Astrocyte (in vitro differentiated cells and primary cell): ENCODE measurements around the gene GJA4. TPM values are rescaled to one million over a fixed set of nuclear protein-coding genes. Genes with fewer than 3 reads are reported as not detected.

ENCODE experiments used
- DNase-seq: peaks from one replicate; pipeline ENCODE4 v3.0.0-alpha.2; 2010; ENCODE audit warnings: low read depth
- FAIRE-seq: peaks from 2 replicates; lab custom pipeline; 2011; peaks lifted over from hg19 to GRCh38; lab: Jason Lieb, UNC
- H2AFZ ChIP-seq: 2 replicates; pipeline ENCODE4 v1.6.0; 2012; ENCODE audit warnings: low read depth, low read length, inconsistent platforms
- H3K27ac ChIP-seq: 2 replicates; pipeline ENCODE4 v1.5.1; 2011; ENCODE audit warnings: low read depth, low read length, inconsistent platforms
- H3K27me3 ChIP-seq: 2 replicates; pipeline ENCODE4 v1.6.0; 2011; ENCODE audit warnings: low read length, inconsistent platforms; ENCODE audit not compliant: insufficient read depth
- H3K36me3 ChIP-seq: 2 replicates; pipeline ENCODE4 v1.5.1; 2011; ENCODE audit warnings: low read length, inconsistent platforms; ENCODE audit not compliant: insufficient read depth
- H3K4me1 ChIP-seq: 2 replicates; pipeline ENCODE4 v1.5.1; 2011; ENCODE audit warnings: low read length, inconsistent platforms; ENCODE audit not compliant: insufficient read depth
- H3K4me2 ChIP-seq: 2 replicates; pipeline ENCODE4 v1.6.0; 2012; ENCODE audit warnings: low read length, inconsistent platforms
- H3K4me3 ChIP-seq: 2 replicates; pipeline ENCODE4 v1.5.1; 2011; ENCODE audit warnings: low read depth, mild to moderate bottlenecking, low read length, inconsistent platforms; ENCODE audit not compliant: insufficient read depth
- H3K79me2 ChIP-seq: 2 replicates; pipeline ENCODE4 v1.6.0; 2012; ENCODE audit warnings: mild to moderate bottlenecking, low read length, inconsistent platforms; ENCODE audit not compliant: insufficient read depth
- H3K9ac ChIP-seq: 2 replicates; pipeline ENCODE4 v1.6.0; 2012; ENCODE audit warnings: mild to moderate bottlenecking, low read length, inconsistent platforms
- H3K9me3 ChIP-seq: 2 replicates; pipeline ENCODE4 v1.5.1; 2012; ENCODE audit warnings: low read depth, mild to moderate bottlenecking, low read length, inconsistent platforms; ENCODE audit not compliant: insufficient read depth
- H4K20me1 ChIP-seq: 2 replicates; pipeline ENCODE4 v1.6.0; 2012; ENCODE audit warnings: low read length, inconsistent platforms; ENCODE audit not compliant: insufficient read depth
- H3K27ac Mint-ChIP-seq: one replicate; pipeline ENCODE4 v1.8.0; 2021; ENCODE audit warnings: mild to moderate bottlenecking, mixed read lengths; ENCODE audit not compliant: unreplicated experiment
- H3K27me3 Mint-ChIP-seq: one replicate; pipeline ENCODE4 v1.8.0; 2021; ENCODE audit warnings: low read depth, mixed read lengths; ENCODE audit not compliant: unreplicated experiment
- H3K36me3 Mint-ChIP-seq: one replicate; pipeline ENCODE4 v1.8.0; 2021; ENCODE audit warnings: low read depth, mixed read lengths; ENCODE audit not compliant: unreplicated experiment
- H3K4me1 Mint-ChIP-seq: one replicate; pipeline ENCODE4 v1.8.0; 2021; ENCODE audit warnings: low read depth, mixed read lengths; ENCODE audit not compliant: unreplicated experiment
- H3K4me3 Mint-ChIP-seq: one replicate; pipeline ENCODE4 v1.8.0; 2021; ENCODE audit warnings: mild to moderate bottlenecking, moderate library complexity, mixed read lengths; ENCODE audit not compliant: unreplicated experiment
- H3K9me3 Mint-ChIP-seq: one replicate; pipeline ENCODE4 v1.8.0; 2021; ENCODE audit warnings: mild to moderate bottlenecking, mixed read lengths; ENCODE audit not compliant: unreplicated experiment
- CTCF ChIP-seq: IDR thresholded peaks from 2 replicates; pipeline ENCODE4 v1.5.1; 2011; ENCODE audit warnings: low read depth, mild to moderate bottlenecking, inconsistent platforms, low read length, moderate library complexity; ENCODE audit not compliant: insufficient read depth
- EZH2 ChIP-seq: IDR thresholded peaks from 2 replicates; pipeline ENCODE4 v1.6.1; 2012; ENCODE audit warnings: mild to moderate bottlenecking, low read length, inconsistent platforms; ENCODE audit not compliant: insufficient read depth
- total RNA-seq: library from RNA; stranded (reverse); gene quantifications from 2 replicates; pipeline ENCODE4 v1.2.1, GENCODE V29; 2021

The GJA4 gene
- total RNA-seq, 1 donor from 2014 or later = not detected

GRCh38 chr1:34778381-34778780 is 14.4 kb upstream of the GJA4 start:
- Histone ChIP-seq H3K27me3 (peaks cover 31% of the 10 kb centered on the region), H3K4me3 (no peak overlapping the region), H3K36me3 (no peaks in the 10 kb centered on the region), H3K79me2 (no peaks in the 10 kb centered on the region), H3K9ac (no peak overlapping the region), H3K27ac (no peak overlapping the region), H3K4me1 (peaks cover 10% of the 10 kb centered on the region), H2AFZ (no peak overlapping the region), H4K20me1 (no peaks in the 10 kb centered on the region), H3K4me2 (no peak overlapping the region), H3K9me3 (no peaks in the 10 kb centered on the region)
- Mint-ChIP-seq H3K9me3 (no peaks in the 10 kb centered on the region), H3K4me3 (no peak overlapping the region), H3K4me1 (peaks cover 1% of the 10 kb centered on the region), H3K27me3 (peaks cover 41% of the 10 kb centered on the region), H3K36me3 (no peaks in the 10 kb centered on the region), H3K27ac (no peak overlapping the region)
- TF ChIP-seq EZH2 = no peak
- TF ChIP-seq CTCF = no peak
- no peak for FAIRE-seq
- DNase-seq = no peak

GRCh38 chr1:34779005-34779404 is 13.8 kb upstream of the GJA4 start:
- no peak overlapping the region for H2AFZ ChIP-seq
- no peaks in the 10 kb centered on the region for H4K20me1 ChIP-seq
- H3K36me3 Mint-ChIP-seq = no peaks in the 10 kb centered on the region
- no peak for TF ChIP-seq CTCF
- TF ChIP-seq EZH2 = no peak
- peaks cover 12% of the 10 kb centered on the region for H3K4me1 ChIP-seq
- peaks cover 31% of the 10 kb centered on the region for H3K27me3 ChIP-seq
- H3K36me3 ChIP-seq = no peaks in the 10 kb centered on the region
- peaks cover 45% of the 10 kb centered on the region for H3K27me3 Mint-ChIP-seq
- FAIRE-seq (no peak), DNase-seq (no peak)
- no peaks in the 10 kb centered on the region for H3K79me2 ChIP-seq
- no peak overlapping the region for H3K4me3 ChIP-seq
- no peak overlapping the region for H3K9ac ChIP-seq
- no peaks in the 10 kb centered on the region for H3K9me3 ChIP-seq
- H3K4me1 Mint-ChIP-seq = peaks cover 3% of the 10 kb centered on the region
- no peak overlapping the region for H3K27ac ChIP-seq
- H3K27ac Mint-ChIP-seq = no peak overlapping the region
- no peak overlapping the region for H3K4me2 ChIP-seq
- no peaks in the 10 kb centered on the region for H3K9me3 Mint-ChIP-seq
- H3K4me3 Mint-ChIP-seq = no peak overlapping the region

GRCh38 chr1:34779526-34779925 is 13.3 kb upstream of the GJA4 start:
- Histone ChIP-seq H3K4me2 (no peak overlapping the region), H3K36me3 (no peaks in the 10 kb centered on the region), H3K4me1 (peaks cover 12% of the 10 kb centered on the region), H3K9me3 (no peaks in the 10 kb centered on the region), H3K79me2 (no peaks in the 10 kb centered on the region), H3K27ac (no peak overlapping the region), H3K27me3 (peaks cover 31% of the 10 kb centered on the region), H3K4me3 (no peak overlapping the region), H2AFZ (no peak overlapping the region), H4K20me1 (no peaks in the 10 kb centered on the region), H3K9ac (no peak overlapping the region)
- H3K36me3 Mint-ChIP-seq = no peaks in the 10 kb centered on the region
- TF ChIP-seq EZH2 = no peak
- no peak for TF ChIP-seq CTCF
- peaks cover 49% of the 10 kb centered on the region for H3K27me3 Mint-ChIP-seq
- DNase-seq = no peak
- H3K9me3 Mint-ChIP-seq = no peaks in the 10 kb centered on the region
- no peak overlapping the region for H3K4me3 Mint-ChIP-seq
- peaks cover 3% of the 10 kb centered on the region for H3K4me1 Mint-ChIP-seq
- no peak for FAIRE-seq
- no peak overlapping the region for H3K27ac Mint-ChIP-seq
